ENCODE measurements around the gene GRIK2. TPM values are rescaled to one million over a fixed set of nuclear protein-coding genes. Genes with fewer than 3 reads are reported as not detected.

Gene GRIK2
- total RNA-seq, 4 donors from 2014 or later = 4.7 to 16.2 (median 7.5) TPM

GRCh38 chr6:101439790-101440189 lies 46.3 kb downstream of the GRIK2 start:
- no peak for DNase-seq (ENCODE audit: low spot score in 2 of 2)
- Histone ChIP-seq H3K9me3 (no peaks in the 10 kb centered on the region), H3K27ac (no peak overlapping the region), H3K4me3 (no peak overlapping the region), H3K27me3 (no peaks in the 10 kb centered on the region), H3K36me3 (no peaks in the 10 kb centered on the region), H3K4me1 (no peaks in the 10 kb centered on the region)
- TF ChIP-seq EP300 (IDR thresholded peaks at IDR 0.05) (no peak), POLR2A (IDR thresholded peaks at IDR 0.05) (no peak), CTCF (IDR thresholded peaks at IDR 0.05) (no peak)
- 81 to 86% methylated on average over 1 of the region's 1 CpG for WGBS, 2 donors

- Histone ChIP-seq H3K9me3 (no peaks in the 10 kb centered on the region), H3K4me1 (no peaks in the 10 kb centered on the region), H3K36me3 (no peaks in the 10 kb centered on the region), H3K4me3 (no peak overlapping the region), H3K27me3 (no peaks in the 10 kb centered on the region), H3K27ac (no peak overlapping the region)
- DNase-seq (ENCODE audit: low spot score in 2 of 2) = no peak
- no peak for TF ChIP-seq POLR2A (IDR thresholded peaks at IDR 0.05)
- TF ChIP-seq EP300 (IDR thresholded peaks at IDR 0.05) = no peak
- TF ChIP-seq CTCF (IDR thresholded peaks at IDR 0.05) = no peak
Observed at GRCh38 chr6:101443315-101443714, 49.8 kb downstream of the GRIK2 start.

GRCh38 chr6:101444717-101445116 lies 51.2 kb downstream of the GRIK2 start:
- no peaks in the 10 kb centered on the region for H3K36me3 ChIP-seq
- no peak overlapping the region for H3K27ac ChIP-seq
- 52 to 63% methylated on average over 1 of the region's 1 CpG for WGBS, 2 donors
- H3K27me3 ChIP-seq = no peaks in the 10 kb centered on the region
- TF ChIP-seq EP300 (IDR thresholded peaks at IDR 0.05) (no peak), CTCF (IDR thresholded peaks at IDR 0.05) (no peak), POLR2A (IDR thresholded peaks at IDR 0.05) (no peak)
- DNase-seq (ENCODE audit: low spot score in 2 of 2) = no peak
- H3K9me3 ChIP-seq = no peaks in the 10 kb centered on the region
- no peaks in the 10 kb centered on the region for H3K4me1 ChIP-seq
- H3K4me3 ChIP-seq = no peak overlapping the region

GRCh38 chr6:101445527-101445926 lies 52.0 kb downstream of the GRIK2 start:
- DNase-seq (ENCODE audit: low spot score in 2 of 2) = no peak
- Histone ChIP-seq H3K9me3 (no peaks in the 10 kb centered on the region), H3K4me3 (no peak overlapping the region), H3K27ac (no peak overlapping the region), H3K36me3 (no peaks in the 10 kb centered on the region), H3K27me3 (no peaks in the 10 kb centered on the region), H3K4me1 (no peaks in the 10 kb centered on the region)
- 59 to 71% methylated on average over 2 of the region's 2 CpGs for WGBS, 2 donors
- TF ChIP-seq POLR2A (IDR thresholded peaks at IDR 0.05) (no peak), EP300 (IDR thresholded peaks at IDR 0.05) (no peak), CTCF (IDR thresholded peaks at IDR 0.05) (no peak)

GRCh38 chr6:101450901-101451300 lies 57.4 kb downstream of the GRIK2 start:
- Histone ChIP-seq H3K4me1 (no peaks in the 10 kb centered on the region), H3K4me3 (no peak overlapping the region), H3K9me3 (no peaks in the 10 kb centered on the region), H3K36me3 (no peaks in the 10 kb centered on the region), H3K27me3 (no peaks in the 10 kb centered on the region), H3K27ac (no peak overlapping the region)
- no peak for TF ChIP-seq EP300 (IDR thresholded peaks at IDR 0.05)
- TF ChIP-seq POLR2A (IDR thresholded peaks at IDR 0.05) = no peak
- no peak for TF ChIP-seq CTCF (IDR thresholded peaks at IDR 0.05)
- WGBS, 2 donors = 85 to 92% methylated on average over 5 of the region's 5 CpGs
- DNase-seq (ENCODE audit: low spot score in 2 of 2) = no peak

Data from tibial nerve (tissue), 4 donors.